Measurements from ENCODE around the gene SORCS1.

Gene SORCS1

GRCh38 chr10:106873770-106874603 is 290.5 kb downstream of the SORCS1 start:
- no peak for DNase-seq

- no peak for DNase-seq
Measured at GRCh38 chr10:106872176-106872575, 292.3 kb downstream of the SORCS1 start.

GRCh38 chr10:106866244-106866845 is 298.2 kb downstream of the SORCS1 start:
- no peak for DNase-seq

GRCh38 chr10:106864031-106864430 is 300.5 kb downstream of the SORCS1 start:
- no peak for DNase-seq

- no peak for DNase-seq
Measured at GRCh38 chr10:106863549-106863948, 301.0 kb downstream of the SORCS1 start.

DNA sequence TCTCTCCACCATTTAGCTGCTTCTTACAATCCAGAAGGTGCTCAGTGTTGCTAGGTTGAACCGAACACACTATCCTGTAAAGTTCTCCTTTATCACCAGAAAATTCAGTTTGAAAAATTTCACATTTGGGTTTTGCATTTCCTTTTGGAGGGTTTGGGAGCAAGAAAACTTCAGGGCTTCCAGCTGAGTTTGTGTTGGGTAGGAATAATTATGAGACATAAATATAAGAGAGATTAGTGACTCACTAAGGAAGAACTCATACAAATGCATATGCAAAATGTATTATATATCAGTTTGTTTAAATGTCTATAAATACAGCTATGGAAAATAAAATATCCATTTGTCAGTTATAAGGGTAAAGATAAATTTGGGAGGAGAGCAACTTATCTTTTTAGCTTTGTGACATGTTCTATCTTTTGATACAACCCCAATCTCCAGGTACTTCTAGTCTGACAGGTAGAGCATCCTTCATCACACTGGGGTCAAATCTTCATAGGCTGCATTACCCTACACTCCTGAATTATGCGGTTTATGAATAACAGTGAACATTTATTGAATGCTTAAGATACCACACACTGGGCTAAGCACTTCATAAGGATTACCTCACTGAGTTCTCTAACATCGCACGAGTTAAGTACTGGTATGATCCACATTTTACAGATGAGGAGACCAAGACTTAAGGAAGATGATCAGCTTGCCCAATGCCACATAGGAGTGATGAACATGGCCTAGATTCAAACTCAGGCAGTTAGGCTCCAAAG is 304.4 kb downstream of the SORCS1 start:
- no peak for DNase-seq

DNA sequence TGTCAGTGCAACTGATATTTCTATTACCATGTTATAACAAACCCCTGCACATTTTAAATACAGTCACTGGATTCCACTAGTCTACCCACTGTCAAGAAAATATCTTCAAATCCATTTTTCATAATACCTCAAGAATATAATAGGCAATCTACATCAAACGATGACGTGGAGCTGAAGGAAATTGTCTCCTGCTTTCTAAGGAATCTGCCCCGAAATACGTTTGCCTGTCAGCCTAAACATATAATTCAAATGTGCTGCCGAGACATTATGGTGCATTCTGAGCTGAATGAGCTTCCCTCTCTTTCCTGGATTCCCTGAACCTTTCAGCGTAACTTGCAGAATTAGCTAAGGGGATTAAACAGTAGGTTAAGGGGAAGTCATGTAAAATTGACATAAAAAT is 306.8 kb downstream of the SORCS1 start:
- DNase-seq = no peak

GRCh38 chr10:106857213-106857612 is 307.3 kb downstream of the SORCS1 start:
- no peak for DNase-seq

DNA sequence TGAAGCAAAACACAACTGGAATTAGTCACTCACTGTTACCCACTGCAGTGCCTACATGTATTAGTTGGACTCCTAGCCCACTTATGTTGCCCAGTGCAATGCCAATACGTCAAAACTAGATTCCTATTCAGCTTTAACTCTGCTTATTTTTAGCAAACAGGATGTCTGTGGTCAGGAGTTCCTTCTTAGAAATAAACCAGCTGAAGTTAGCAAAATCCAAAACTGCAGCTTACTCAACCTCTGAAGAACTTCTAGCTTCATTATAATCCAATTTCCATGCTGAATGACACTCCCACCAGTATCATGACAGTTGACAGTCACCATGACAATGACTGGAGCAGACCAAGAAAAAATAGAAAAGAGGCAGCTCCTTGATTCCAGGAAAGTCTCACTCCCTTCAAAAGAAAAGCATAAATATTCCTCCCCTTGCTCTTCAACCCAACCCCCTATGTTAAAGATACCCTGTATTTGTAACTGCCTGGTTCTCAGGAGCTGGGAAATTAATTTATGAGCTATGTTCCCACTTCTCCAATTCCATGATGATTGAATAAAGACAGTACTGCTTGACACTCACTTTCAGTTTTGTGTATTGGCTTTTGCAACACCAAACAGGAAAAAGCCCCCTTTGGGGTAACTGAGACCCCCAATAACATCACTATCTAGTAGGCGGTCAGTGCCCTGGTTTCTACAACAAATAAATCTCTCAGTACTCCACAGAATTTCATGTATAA is 327.4 kb downstream of the SORCS1 start:
- DNase-seq = no peak

DNA sequence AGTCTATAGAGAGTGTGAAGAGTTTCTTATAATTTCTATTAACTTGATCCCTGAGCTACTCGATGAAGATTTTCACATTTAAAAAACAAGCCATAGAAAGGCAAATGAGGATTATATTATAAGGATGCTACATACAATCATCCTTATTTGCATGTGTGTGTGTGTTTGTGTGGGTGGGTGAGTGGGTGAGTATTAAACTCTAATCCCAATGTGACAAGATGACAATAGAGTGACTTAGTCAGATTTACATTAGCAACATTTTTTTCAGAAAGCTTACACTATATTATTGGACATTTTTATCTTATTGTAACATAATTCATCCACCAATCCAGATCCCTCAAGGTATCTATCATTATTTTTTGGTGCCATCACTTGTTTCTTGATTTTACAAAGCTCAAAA is 331.7 kb downstream of the SORCS1 start:
- DNase-seq = no peak

GRCh38 chr10:106830471-106830870 is 334.0 kb downstream of the SORCS1 start:
- no peak for DNase-seq

GRCh38 chr10:106830006-106830405 is 334.5 kb downstream of the SORCS1 start:
- DNase-seq = no peak

GRCh38 chr10:106826716-106827115 is 337.8 kb downstream of the SORCS1 start:
- DNase-seq = no peak

- DNase-seq = no peak
Measured at GRCh38 chr10:106825576-106826364, 338.7 kb downstream of the SORCS1 start.

DNA sequence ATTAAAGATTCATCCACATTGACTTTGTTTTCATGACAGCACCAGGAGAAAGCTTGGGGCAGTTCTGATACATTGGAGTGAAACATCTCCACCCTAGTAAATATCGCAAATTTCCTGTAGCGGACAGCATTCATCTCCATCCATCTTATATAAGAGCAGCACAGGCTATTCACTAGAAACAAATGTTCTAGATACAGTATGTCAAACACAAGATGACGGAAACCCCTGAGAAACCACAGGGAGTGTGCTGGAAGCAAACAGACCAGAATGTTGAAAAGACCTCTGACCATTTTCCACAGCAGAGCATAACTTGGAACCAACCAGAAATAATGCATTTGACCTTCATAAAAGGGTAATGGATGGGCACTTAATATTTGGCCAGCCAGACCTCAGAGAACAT is 343.9 kb downstream of the SORCS1 start:
- no peak for DNase-seq

DNA sequence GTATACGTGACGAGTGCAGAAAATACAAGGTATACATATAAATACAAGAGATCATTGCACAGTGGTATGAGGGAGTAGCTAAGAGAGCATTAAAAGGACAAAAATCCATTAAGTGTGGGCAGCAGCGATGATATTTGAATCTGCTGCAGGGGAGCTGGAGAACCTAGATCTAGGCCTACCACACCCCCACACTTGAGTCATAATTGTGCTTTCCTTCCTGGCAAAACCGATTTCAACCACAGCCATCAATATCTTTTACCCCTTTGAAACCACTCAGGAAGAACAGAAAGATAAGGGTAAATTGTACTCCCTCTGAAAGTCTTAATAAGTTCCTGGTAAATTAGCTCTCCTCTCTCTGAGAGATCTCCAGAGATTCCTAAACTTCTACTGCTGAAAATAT is 345.0 kb downstream of the SORCS1 start:
- no peak for DNase-seq

GRCh38 chr10:106816318-106817085 is 348.0 kb downstream of the SORCS1 start:
- DNase-seq = no peak

DNA sequence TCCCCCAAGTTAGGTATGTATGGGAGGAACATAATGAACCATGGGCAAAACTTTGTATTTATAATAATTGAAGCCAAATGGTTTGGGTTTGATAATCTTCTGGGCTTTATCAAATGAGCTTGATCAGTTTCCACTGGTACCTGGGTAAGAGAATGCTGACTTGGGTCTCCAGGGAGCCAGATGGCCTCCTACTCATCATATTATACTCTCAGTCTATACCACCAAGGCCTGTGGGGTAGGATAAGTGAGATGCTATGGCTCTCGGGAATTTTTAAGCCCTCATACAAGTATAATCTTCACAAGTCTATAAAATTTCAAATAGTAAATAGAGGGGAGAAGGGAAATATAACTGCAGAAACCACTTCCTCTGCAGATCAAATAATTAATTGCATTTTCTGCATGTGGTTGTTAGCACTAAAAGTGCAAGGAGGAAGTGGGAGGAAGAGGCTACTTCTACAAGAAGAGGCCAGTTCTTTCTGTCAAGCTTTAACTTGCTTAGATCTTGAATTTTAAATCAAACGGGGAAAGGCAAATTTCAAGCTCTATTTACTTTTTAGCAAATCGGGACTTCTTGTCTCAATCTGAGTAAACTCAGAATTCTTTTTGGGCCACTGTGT is 349.0 kb downstream of the SORCS1 start:
- DNase-seq = no peak

DNA sequence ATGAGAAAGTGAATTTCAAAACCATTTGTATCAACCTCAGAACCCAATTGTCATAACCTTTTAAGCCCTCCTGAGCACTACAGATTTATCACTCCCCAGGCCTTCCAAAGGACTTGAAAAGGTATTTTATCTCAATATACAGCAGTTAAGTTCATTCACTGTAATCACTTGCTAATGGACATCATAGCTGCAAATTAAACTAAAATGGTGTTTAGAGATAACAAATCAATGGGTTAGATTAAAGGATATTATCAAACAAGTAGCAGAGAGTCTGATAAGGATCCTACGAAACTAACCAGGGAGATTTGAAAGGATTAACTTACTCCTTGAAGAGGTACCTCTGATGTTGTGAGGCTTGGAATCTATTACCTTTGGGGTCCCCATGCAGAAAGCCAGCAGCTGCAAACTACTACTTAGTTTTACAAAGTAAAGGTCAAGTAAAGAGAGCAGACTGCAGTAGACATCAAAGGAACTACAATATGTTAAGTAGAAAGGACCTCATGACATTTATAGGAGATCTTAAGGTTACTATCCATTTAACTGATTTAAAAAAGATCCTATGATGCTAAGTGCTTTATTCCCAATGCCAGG is 359.4 kb downstream of the SORCS1 start:
- DNase-seq = no peak

DNA sequence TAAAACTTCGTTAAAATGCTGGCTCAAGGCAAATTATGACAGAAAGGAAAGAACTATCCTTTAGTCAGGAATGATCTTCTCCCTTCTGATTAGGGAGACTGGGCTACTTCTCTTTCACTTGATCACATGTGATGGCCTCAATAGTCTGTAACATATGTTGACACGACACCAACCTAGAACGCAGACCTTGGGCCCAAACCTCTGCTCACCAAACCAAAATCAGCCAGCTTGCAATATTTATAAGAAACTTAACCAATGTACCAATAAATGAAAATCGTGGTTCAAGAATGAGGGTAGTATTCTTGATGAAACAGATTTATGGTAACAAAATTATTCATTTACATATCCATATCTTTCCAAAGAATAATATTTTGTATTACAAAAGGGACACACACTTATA is 361.6 kb downstream of the SORCS1 start:
- DNase-seq = no peak

DNA sequence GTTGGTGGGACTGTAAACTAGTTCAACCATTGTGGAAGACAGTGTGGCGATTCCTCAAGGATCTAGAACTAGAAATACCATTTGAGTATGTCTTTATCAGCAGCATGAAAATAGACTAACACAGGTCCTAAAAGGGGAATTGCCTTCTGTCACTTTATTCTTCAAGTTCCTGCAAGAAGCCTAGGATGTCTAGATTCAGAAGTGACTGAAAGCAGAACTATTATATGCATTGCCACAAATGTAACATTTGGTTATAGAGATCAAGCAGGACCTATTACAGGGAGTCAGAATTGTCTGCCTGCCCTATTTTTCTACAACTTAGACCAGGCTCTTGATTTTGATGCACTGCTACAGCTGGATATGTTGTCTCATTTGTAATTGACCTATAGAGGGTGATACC is 364.7 kb downstream of the SORCS1 start:
- DNase-seq = no peak
